GM21576 (cell line): ENCODE results near the gene CACNB1.
A peak's percentile ranks its signal among the peaks of the same experiment; 100 is the strongest.

ENCODE experiments used
- ATAC-seq: cut with Tn5 transposase; IDR thresholded peaks from one replicate; pipeline ENCODE4 v1.9.1; 2021; ENCODE audit warnings: mild to moderate bottlenecking, moderate library complexity; ENCODE audit not compliant: unreplicated experiment

Gene CACNB1

DNA sequence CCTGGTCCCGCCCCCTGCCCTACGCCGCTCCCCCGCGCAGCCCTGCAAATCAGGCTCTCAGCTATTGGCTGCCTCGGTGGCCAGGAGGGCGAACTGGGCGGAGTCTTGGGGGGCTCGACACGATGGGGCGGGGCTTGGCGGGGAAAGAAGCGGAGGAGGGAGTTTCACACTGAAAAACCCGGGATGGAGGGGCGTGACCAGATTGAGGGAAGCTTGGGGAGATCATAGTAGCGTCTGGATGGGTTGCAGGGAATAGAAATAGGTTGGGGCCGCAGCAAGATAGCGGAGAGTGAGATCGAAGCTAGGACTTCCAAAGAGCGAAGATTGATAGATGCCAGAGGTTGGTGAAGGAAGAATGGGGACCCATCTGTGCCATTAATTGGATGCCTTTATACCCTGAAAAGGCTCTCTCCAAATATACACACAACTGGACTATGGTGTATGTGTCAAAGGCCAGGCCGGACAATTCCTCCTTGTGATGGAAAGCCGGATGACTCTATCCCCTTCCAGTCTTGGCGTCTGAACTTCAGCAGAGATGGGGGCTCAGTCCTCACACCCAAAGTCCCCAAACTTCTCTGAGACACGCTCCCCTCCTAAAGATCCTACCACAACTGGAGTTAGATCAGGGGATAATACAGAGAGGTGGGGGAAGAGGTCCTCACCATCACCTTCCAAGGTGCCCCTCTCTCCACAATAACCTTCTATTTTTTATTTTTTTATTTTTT lies 28.7 kb upstream of the CACNB1 start:
- no peak for ATAC-seq

DNA sequence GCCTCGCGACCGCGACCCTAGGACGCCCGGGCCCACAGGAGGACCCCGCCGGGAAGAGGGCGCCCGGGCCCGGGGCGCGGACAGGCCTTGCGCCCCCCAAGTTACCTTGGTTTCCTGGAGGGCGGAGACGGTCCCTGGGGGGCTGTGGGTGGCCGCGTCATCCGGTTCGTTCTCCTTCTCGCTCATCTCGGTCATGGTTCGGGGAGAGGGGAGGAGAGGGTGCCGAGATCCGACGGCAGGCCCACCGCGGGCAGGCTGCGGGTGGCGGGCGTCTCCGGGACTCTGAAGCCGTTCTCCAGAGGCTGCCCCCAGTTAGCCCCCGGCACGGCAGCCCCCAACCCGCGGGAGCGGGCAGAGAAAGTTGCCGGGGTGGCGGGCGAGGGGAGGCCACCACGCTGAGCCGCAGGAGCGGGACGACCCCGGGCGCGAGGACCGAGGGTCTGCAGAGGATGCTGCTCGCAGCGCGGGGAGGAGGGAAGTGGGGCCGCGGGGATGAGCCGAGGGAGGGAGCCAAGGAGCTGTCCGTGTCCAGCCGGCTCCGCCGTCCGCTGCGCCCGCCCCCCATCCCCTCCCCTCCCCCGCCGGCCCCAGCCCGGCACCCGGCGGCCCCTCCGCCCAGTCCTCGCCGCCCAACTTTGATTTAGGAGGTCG lies 28.0 kb upstream of the CACNB1 start, which contains the start of gene STAC2:
TSS of gene STAC2 (minus strand) at position 638 of the 651 bp plus-strand sequence. CDS start at position 195, 443 bp downstream.
- ATAC-seq: no peak

DNA sequence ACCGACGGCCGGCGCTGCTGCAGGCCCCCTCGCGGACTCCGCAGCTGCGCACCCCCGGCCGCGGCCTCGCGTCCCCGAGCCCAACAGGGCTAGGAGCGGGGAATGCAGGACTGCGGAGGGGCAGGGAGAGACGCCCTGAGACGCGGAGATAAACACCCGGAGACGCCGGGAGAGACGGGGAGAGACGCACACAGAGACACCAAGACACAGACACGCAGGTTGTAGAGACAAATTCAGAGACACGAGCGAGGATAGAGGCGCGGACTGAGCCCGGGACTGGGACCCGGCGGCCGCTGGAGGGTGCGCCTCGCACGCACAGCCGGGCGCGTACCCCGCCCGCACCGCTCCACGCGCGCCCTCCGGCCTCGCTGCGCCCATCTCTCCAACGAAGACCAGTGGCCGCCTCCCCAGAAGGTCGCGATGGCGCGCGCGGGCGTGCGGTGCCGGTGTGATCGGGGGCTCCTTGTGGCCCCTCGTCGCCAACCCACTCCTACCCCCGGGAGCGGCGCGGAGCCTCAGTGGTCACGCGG lies 27.4 kb upstream of the CACNB1 start:
- ATAC-seq: no peak

DNA sequence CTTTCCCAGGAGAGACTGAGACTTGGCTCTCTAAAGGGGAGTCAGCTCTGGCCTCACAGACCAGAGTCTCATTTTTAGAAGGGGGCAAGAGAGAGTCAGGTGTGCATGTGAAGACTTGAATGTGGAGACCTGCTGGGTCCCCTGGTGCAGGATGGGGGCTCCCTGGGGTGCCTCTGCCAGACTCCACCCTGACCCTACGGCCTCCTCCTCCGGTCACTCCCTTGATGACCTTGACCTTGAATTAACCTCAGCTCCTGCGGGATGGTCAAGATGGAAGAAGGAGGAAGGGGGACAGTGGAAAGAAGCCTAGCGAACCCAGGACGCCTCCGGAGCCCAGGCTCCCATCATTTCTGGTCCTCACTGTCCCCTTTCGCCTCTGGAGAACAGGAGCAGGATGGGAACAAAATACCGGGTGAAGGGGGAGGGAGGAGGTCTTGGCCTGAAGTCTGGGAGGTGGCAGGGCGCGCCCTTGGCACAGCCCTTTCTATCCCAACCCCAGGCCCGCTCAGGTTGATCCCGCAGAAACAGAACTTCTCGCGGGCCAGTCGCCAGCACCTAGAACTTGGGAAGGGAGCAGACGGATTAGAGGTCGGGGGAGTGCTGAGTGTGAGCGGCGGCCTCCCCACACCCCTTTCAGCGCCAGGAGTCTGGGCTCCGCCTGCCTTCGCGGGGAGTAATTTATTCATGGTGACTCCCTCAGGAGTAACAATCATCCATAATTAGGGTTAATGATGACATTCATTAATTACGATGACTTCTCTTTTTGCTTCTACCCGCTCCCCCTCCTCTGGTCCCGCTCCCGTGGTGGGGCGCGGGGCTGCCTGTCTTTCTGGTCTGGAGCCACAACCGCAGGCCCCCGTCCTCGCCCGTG lies 26.7 kb upstream of the CACNB1 start:
- no peak for ATAC-seq

DNA sequence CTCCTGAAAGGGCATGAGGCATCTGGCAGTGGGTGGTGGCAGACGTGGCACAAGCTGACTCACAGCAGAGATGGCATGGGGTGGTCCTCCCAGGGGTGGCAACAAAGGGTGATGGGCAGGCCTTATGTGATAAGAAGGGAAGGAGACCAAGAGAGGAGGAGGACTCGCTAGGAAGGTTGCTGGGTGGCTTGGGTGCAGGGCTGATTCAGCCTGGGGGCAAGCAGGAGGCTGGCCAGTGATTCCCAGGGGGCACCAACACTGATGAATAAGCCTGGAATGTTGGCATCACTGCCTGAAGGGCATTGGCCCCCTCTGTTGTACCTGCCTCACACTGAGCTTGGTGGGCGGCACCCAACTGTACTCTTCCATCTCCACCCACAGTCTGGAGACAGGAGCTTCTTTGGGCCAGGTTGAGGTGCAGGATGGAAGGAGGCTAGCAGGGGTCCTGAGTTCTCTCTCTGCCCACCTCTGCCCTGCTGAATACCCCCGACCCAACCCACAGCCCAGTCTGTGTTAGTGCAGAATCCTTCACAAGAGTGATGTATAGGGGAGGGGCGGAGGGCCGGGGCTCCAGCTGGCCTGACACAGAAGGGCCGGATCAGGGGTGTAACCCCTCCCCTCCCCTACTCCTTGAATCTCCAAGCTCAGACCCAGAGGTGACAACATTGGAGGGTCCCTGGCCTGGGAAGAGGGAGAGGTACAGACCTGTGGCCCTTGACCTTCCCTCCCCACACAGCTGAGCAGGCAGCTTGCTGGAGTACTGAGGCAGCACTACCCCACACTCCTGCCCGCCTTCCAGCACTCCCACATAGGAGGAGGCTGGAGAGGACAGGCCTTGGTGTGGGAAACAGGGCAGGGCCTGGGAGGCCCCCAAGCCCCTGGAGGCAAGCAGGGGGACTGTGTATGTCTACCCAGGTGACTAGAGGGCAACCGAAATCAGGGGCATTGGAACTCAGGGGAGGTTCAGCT lies 25.7 kb upstream of the CACNB1 start:
- no peak for ATAC-seq

DNA sequence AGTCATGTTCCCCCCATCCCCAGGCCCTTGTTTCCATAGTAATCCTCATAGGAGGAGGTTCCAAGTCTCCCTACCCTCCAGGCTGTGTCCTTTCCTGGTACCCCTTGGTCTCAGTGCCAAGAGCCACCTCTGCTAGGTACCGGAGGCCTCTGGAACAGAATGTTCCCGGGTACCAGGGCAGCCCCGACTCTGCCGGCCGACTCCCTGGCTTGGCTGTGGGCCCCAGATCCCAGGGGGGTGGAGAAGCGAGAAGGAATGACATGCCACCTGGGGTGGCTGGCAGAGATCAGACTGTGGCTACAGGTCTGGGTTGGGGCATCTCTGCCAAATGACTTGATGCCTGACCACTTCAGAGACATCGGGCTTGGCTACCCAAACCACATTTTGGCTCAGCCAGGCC lies 24.7 kb upstream of the CACNB1 start:
- no peak for ATAC-seq

DNA sequence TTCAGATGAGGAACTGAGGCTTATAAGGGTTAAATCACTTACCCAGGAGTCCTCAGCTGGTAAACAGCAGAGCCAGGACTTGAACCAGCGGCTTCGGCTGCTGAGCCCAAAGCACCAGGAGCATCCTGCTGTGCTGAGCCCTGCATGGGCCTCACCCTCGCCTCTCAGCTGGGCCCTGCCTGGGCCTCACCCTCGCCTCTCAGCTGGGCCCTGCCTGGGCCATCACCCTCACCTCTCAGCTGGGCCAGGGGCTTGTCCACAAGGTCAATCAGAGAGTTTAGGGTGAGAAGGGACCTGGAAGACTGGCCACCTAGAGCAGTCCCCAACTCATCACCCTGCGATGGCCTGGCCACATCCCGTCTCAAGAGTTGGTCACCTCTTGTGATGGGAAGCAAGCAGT lies 24.1 kb upstream of the CACNB1 start:
- ATAC-seq: no peak

DNA sequence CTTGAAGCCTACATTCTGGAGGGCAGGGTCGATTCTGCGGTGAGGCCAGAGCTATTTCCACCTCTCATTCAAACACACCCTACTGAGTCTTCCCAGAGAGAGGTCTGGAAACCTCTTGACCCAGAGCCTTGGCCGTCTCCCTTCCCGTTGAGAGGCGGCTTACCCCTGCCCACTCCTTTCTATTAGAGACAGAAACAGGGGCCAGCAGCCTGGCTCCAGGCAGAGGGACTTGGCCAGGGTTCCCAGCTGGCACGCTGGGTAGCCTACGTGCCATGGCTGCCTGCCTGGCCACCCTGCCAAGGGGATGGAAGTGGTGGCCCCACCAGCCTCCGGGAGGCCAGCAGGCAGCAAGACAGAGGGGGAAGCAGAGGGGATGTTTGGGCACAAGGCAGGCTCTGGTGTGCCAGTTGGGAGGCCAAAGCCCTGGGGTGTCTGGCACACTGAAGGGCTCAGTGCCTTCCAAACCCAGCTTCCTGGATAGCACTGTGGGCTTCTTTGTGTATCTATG lies 22.2 kb upstream of the CACNB1 start:
- ATAC-seq: no peak

DNA sequence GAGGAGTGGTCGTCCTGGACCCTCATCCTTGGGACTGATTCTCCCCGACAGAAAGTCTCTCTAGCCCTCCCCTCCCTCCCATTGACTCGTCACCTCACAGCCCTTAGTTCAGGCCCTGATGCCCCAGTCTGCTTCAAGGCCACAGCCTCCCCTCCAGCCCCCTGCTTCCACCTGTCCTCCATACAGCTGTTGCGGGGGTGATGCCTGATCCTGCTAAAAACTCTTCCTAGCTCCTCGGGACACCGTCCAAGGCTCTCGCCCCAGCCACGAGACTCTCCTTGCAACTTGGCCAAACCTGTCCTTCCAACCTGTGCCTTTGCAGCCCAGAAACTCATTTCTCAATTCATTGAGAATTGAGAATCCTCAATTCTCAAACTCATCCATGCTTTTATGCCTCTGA lies 21.4 kb upstream of the CACNB1 start:
- ATAC-seq: no peak

DNA sequence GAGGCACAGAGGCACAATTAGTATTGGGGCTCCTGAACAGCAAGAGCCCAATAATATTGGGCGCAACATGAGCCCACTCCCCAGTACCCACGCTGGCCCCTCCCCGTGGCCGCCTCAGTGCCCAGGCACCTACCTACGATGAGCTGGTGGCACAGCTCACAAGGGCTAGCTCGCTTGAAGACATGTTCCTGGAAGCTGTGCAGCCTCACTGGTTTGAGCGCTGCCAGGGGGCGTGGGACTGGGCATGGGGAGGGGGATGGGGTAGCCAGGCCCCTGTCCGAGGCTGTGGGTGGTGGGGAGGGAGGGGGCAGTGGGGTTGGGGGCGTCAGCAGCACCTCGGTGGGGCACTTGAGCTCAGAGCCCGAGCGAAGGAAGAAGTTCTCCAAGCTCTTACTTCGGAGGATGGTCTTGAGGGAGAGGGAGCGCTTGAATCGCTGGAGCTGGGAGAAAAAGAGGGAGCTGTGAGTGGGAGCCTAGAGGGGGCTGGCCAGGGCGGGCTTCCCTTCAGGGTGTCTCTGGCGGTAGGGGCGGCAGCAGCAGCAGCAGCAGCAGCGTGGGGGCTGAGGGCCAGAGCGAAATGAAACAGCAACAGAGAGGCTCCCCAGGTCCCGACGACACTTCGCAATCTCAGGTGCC lies 20.4 kb upstream of the CACNB1 start:
- ATAC-seq: no peak

DNA sequence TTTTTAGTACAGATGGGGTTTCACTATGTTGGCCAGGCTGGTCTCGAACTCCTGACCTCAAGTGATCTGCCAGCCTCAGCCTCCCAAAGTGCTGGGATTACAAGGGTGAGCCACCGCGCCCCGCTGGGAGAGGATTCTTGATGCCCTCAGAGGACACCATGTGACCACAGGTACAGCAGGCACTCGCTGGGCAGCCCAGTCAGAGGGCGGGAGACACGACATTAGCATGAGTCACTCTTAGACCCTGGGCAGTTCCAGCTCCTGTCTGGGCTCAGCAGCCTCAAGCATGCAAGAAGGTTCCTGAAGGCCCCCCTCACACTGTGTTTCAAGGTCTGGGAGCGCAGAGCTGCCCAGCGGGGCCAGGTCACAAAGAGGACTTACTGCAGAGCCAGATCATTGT lies 16.4 kb upstream of the CACNB1 start:
- no peak for ATAC-seq

DNA sequence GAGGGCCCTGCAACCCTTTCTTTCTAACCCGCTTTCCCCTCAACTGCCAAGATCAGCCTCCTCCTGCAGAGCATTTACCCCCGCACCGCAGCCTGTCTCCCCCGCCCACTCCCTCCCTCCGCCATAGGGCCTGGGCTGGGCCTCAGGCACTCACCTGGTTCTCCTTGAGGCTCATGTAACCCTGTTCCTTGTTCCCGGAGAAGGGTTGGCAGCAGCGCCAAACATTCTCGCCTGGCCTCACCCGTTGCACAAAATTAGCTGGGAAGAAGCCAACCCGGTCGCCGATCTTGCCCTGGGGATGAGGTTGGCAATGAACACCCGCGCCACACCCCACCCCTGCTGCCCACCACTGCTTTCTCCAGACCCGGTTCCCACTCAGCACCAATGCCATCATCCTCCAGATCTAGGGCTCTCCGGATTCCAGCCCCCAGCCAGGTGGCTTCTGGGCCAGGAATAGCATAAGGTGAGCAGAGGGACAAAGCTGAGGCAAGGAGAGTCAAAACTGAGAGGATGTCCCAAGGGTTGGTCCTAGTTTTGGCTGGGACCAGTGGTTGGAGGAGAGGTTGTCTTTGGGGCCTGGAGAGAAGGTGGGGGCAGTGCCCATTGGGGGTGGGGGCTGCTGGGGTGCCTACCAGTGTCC lies 15.5 kb upstream of the CACNB1 start:
- no peak for ATAC-seq

DNA sequence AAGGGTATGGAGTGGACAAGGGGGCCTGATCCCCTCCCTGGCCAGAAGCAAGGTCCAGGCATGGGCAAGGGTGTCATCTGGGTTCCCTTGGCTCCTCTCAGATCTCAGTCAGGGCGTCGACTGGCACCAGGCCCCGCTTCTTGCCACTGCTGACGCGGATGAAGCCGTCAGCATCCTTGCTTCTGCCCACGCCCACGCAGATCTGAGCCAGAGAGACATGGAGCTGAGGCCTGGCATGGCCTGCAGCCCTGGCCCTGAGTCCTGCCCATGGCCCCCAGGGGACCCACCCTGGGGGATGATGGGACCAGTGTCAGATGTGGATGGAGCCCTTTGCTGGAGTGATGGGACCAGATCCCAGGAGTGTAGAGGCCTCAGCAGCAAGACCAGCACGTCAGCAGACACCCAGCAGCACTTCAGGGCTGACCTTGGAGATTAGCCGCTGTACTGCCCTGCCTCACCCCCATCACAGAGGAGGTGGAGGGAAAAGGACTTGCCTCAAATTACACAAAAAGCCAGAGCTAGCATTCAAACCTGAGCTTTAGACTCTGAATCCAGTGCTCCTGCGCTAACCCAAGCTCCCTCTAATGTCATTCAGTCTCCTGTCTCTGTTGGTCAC lies 14.8 kb upstream of the CACNB1 start:
- no peak for ATAC-seq

DNA sequence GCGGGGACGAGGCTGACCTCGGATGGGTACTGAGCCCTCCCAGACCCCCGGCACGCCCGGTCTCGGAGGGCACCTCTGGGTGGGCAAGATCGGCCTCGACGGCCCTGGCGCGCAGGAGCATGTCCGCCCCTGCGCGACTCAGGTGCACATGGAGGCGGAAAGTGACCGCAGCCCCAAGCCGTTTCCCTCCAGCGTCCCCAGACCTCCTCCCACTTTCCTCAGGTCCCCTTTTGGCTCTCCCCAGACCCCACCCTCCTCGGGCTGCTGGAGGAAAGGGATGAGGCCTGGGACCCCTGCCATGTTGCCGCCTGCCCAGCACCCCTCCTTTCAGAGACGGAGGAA lies 12.6 kb upstream of the CACNB1 start:
- no peak for ATAC-seq

DNA sequence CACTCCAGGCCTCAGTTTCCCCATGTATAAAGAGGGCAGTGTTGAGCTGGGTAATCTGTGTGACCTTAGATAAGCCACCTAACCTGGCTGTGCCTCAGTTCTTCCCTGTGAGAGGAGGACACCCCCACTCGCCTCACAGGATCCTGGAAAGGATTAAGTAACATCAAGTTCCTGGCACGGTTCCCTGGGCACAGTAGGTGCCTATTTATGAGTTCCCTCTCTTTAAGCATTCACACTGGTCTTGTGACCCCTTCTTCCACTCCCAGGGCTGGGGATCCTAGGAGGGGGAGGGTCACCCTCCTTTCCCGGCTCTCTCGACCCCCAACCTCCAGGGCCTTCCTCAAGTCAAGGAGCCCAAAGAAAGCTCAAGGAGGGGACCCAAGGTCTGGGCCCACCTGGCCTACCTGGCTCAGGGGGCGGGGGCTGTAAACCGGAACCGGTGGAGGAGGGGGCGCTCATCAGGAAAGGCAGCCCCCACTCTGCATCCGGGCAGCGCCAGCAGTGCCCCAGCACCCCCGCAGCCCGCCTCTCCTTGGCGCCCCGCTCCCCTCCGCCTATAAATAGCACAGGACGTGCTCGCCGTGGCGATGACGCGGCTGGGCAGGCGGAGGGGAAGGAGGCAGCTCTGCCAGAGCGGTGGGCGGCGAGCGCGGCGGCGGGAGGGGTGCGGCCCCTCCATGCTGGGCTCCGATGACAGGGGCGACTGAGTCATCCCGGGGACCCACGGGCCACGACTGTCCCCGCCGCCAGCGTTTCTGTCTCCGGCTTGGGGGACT lies 12.0 kb upstream of the CACNB1 start:
- ATAC-seq: no peak

DNA sequence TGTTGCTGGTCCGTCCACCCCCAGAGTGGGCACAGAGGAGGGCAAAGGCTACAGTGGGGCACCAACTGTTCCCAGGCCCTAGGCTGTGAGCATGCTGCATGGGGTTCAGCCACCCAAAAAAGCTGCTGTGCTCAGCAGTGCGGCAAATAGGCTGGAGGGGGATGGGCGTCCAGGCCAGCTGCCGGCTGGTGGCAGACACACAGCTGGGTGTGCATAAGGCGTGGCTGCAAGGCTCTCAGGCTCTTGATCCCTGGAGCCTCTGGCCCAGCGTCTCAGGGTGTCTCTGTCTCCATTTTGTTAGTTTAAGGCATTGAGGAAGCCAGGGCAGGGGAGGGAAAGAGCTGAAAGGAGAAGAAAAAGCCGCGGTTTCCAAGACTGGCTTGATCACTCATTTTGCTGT lies 11.4 kb upstream of the CACNB1 start:
- ATAC-seq: peak; percentile 55

DNA sequence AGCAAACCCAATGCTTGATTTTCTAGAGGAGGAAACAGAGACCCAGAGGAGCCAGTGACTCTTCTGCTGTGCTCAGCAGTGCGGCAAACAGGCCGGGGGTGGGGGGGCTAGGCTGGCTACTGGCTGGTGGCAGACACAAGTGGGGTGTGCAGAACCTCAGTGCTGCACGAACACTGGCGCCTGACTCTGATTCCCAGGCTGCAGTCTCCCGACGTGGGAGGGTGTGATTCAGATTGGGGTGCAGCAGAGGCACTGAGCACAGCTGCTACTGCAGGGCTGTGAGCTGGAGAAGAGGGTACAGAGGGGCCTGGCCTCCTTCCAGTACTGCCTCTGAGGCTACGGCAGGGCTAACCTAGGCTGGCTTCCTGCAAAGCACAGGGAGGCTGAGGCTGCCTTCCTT lies 10.7 kb upstream of the CACNB1 start:
- no peak for ATAC-seq

DNA sequence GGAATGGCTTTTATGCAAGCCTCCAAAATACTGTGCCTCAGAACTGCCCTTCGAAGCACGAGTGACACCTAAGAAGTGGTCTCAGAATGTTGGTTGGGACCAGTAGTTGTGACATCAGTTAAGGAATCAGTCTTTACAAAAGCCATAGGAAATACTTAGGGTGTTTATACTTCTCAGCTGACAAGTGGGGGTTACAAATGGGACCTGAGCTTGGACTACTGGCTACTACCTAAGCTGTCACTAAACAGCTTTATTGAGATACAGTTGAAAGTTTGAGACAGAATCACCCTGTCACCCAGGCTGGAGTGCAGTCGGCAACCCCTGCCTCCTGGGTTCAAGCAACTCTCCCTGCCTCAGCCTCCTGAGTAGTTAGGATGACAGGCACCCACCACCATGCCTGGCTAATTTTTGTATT lies 7.7 kb upstream of the CACNB1 start:
- ATAC-seq: no peak
